A673 (cell line): ENCODE data around the gene TACC2.

Source experiments
- EZH2 ChIP-seq: fragments of 200-600 bp; sonication (generic); IDR thresholded peaks from 2 replicates; pipeline ENCODE4 v1.6.1; 2017; ENCODE audit warnings: borderline replicate concordance, low read depth, mild to moderate bottlenecking, mixed read lengths, antibody characterized with exemption, low read length; ENCODE audit not compliant: poor library complexity, severe bottlenecking
- TF ChIP-seq, protein P1 (sequence below): fragments of 300-800, 200-600 bp; sonication (generic); conservative IDR thresholded peaks from 2 replicates; pipeline ENCODE4 v1.5.1; 2017; ENCODE audit warnings: low read depth, mild to moderate bottlenecking, antibody characterized with exemption, low read length, moderate library complexity, mixed read lengths

DNA sequence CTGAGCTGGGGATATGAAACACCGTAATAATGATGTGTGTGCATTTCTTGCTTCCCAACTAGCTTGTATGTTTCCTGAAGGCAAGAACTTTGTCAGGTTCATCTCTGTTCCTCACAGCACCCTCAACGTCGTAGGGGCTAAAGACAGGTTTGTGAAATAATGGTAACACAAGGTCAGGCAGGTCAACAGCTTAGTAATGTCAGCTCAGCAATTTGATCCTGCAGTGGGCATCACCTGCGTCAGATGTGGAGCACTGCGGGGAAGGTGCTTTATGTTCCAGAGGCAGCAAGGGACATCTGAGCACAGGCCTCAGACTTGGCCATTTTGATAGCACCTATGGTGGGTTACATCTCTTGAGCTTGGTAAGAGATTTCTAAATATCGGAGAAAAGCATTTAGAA, 230.4 kb downstream of the TACC2 start:
- TF ChIP-seq, protein P1, sequence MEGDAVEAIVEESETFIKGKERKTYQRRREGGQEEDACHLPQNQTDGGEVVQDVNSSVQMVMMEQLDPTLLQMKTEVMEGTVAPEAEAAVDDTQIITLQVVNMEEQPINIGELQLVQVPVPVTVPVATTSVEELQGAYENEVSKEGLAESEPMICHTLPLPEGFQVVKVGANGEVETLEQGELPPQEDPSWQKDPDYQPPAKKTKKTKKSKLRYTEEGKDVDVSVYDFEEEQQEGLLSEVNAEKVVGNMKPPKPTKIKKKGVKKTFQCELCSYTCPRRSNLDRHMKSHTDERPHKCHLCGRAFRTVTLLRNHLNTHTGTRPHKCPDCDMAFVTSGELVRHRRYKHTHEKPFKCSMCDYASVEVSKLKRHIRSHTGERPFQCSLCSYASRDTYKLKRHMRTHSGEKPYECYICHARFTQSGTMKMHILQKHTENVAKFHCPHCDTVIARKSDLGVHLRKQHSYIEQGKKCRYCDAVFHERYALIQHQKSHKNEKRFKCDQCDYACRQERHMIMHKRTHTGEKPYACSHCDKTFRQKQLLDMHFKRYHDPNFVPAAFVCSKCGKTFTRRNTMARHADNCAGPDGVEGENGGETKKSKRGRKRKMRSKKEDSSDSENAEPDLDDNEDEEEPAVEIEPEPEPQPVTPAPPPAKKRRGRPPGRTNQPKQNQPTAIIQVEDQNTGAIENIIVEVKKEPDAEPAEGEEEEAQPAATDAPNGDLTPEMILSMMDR = no peak
- no peak for TF ChIP-seq EZH2
